ENCODE results near the gene CBFB.

The CBFB gene

DNA sequence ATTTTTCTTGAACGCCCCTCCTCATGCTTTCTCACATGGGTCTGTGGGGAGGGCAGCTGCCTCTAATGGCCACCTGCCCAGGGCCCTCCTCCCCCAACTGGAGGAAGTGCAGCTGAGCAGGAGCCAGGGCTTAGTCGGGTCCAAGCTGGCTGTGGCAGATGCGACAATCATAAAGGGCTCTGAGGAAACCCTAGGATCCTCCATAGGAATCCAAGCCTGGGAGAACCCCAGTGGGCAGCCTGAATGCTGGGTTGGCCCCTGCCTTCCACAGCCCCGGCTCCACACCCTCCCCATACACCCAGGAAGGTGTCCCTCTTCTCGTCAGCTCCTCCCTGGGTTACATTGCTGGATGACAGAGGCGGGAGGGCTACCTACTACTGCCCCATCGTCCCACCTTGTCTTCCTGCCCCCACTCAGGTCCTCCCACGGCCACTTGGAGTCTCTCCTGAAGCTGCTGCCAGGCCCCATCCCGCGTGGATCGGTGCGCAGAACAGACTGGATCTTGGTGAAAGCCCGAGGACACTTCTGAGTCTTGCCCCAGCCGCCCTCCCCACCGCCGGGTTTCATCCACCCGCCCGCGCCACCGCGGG, 15.6 kb upstream of the CBFB start:
- no peaks in the 10 kb centered on the region for H3K36me3 Mint-ChIP-seq (ENCODE audit: low read depth)
- H3K9me3 Mint-ChIP-seq, result no peaks in the 10 kb centered on the region
- peaks cover 6% of the 10 kb centered on the region for H3K27me3 Mint-ChIP-seq
- no peak overlapping the region for H3K27ac Mint-ChIP-seq
- H3K4me3 Mint-ChIP-seq, result peak overlapping the region; percentile 76
- peaks cover 14% of the 10 kb centered on the region for H3K4me1 Mint-ChIP-seq (ENCODE audit: low read depth)

DNA sequence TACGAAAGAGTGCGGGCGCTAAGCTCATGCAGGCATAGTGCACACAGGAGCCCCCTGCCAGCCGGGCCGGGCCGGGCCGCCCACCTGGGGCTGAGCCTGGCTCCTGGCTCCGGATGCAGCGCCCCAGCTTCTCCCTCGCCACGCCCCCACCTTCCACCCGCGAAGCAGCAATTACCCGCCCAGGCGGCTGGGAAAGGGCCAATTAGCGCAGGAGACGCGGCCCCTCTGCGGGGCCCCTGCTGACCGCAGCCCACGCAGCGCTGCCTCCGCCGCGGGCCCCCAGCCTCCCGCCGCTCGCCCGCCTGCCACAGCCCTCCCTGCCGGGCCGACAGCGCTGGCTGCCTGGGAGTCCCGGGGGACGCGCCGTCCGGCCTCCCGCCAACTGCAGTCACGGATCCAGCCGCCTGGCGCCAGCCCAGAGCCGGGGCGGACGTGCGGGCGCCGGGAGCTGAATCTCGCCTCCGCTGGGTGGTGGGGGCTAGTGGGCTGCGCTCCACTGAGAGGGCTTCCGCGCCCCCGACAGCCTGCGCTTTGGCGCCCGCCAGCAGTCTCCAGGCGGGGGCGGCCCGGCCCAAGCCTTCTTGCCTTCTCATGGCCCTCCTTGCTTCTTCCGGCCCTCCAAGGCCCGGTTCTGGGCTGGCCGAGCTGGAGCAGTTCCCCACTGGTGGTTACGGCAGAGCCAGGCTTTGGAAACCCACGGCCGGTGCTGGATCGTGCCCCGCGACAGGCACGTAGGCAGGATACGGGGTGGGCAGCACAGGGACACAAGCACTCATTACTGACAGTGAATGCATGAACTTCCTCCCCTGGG, 14.9 kb upstream of the CBFB start:
- peak overlapping the region; percentile 71 for H3K27ac Mint-ChIP-seq
- H3K4me3 Mint-ChIP-seq, result peak overlapping the region; percentile 79
- peaks cover 6% of the 10 kb centered on the region for H3K27me3 Mint-ChIP-seq
- no peaks in the 10 kb centered on the region for H3K9me3 Mint-ChIP-seq
- H3K36me3 Mint-ChIP-seq (ENCODE audit: low read depth), result no peaks in the 10 kb centered on the region
- peaks cover 14% of the 10 kb centered on the region for H3K4me1 Mint-ChIP-seq (ENCODE audit: low read depth)

- Mint-ChIP-seq H3K9me3 (no peaks in the 10 kb centered on the region), H3K36me3 (ENCODE audit: low read depth) (no peaks in the 10 kb centered on the region), H3K4me1 (ENCODE audit: low read depth) (peaks cover 14% of the 10 kb centered on the region), H3K4me3 (peak overlapping the region; percentile 79), H3K27ac (peak overlapping the region; percentile 71), H3K27me3 (peaks cover 6% of the 10 kb centered on the region)
Observed at GRCh38 chr16:67014634-67015312, 14.2 kb upstream of the CBFB start.

GRCh38 chr16:67015313-67015731, 13.6 kb upstream of the CBFB start:
- Mint-ChIP-seq H3K27ac (peak overlapping the region; percentile 26), H3K36me3 (ENCODE audit: low read depth) (no peaks in the 10 kb centered on the region), H3K4me1 (ENCODE audit: low read depth) (peaks cover 14% of the 10 kb centered on the region), H3K9me3 (no peaks in the 10 kb centered on the region), H3K4me3 (peak overlapping the region; percentile 8), H3K27me3 (peaks cover 6% of the 10 kb centered on the region)

GRCh38 chr16:67016143-67016542, 12.8 kb upstream of the CBFB start:
- H3K36me3 Mint-ChIP-seq (ENCODE audit: low read depth), result no peaks in the 10 kb centered on the region
- H3K27ac Mint-ChIP-seq, result no peak overlapping the region
- H3K27me3 Mint-ChIP-seq, result peaks cover 6% of the 10 kb centered on the region
- H3K9me3 Mint-ChIP-seq, result no peaks in the 10 kb centered on the region
- peaks cover 14% of the 10 kb centered on the region for H3K4me1 Mint-ChIP-seq (ENCODE audit: low read depth)
- H3K4me3 Mint-ChIP-seq, result no peak overlapping the region

DNA sequence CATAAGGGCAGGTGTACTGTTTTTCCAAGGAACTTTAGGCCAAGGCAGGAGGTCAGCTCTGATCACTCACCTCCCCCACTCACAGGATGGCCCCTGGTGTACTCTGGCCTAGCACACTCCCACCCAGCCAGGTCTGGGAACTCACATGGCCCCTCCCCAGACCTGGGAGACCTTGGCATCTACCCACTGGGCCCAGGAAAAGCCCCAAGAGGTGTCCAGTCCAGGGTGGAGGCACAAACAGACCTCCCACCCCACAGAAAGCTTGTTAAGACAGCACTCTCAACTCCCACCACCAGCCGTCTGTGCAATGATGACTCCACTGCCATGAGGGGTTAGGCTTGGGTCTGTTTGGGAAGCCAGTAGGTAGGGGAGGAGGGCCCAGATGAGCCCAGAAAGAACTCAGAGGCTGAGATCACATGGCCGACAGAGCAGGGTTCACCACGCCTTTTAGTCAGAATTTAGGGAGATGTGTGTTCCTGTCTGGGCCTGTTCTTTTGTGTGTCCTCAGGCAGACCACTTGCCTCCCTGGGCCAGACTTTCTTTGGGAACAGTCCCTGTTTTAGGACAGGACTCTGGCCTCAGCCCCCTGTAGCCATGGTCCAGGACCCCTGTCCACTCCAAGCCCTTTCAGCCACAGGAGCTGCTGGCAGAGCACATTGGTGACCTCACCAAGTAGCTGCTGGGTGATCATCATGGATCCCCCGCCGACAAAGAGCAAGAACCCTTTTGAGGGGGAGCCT, 12.1 kb upstream of the CBFB start:
- H3K4me1 Mint-ChIP-seq (ENCODE audit: low read depth), result peaks cover 14% of the 10 kb centered on the region
- H3K27ac Mint-ChIP-seq, result no peak overlapping the region
- no peaks in the 10 kb centered on the region for H3K9me3 Mint-ChIP-seq
- H3K36me3 Mint-ChIP-seq (ENCODE audit: low read depth), result no peaks in the 10 kb centered on the region
- H3K27me3 Mint-ChIP-seq, result peaks cover 6% of the 10 kb centered on the region
- no peak overlapping the region for H3K4me3 Mint-ChIP-seq

DNA sequence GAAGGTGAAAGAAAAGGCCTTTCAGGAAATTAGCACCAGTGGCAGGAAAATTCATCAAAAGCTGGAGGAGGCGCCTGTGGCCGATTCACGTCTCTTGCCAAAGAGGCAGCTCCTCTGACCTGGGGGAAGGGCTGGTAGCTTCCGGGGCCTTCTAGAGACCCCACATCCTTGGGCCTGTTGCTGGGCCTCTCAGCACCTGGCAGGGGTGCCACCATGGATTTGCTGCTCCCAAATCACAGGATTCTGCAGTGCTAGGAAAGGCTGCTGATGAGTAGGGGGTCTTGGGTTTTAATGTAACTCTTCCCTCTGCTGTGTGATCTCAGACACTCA, 11.6 kb upstream of the CBFB start:
- no peak overlapping the region for H3K4me3 Mint-ChIP-seq

GRCh38 chr16:67017810-67018488, 11.0 kb upstream of the CBFB start:
- Mint-ChIP-seq H3K27me3 (peaks cover 6% of the 10 kb centered on the region), H3K27ac (no peak overlapping the region), H3K4me1 (ENCODE audit: low read depth) (peaks cover 14% of the 10 kb centered on the region), H3K36me3 (ENCODE audit: low read depth) (no peaks in the 10 kb centered on the region), H3K4me3 (no peak overlapping the region), H3K9me3 (no peaks in the 10 kb centered on the region)

More for the DNA sequence above, 11.6 kb upstream of the CBFB start:
- H3K9me3 Mint-ChIP-seq, result no peaks in the 10 kb centered on the region
- no peak overlapping the region for H3K27ac Mint-ChIP-seq
- peaks cover 14% of the 10 kb centered on the region for H3K4me1 Mint-ChIP-seq (ENCODE audit: low read depth)
- no peaks in the 10 kb centered on the region for H3K36me3 Mint-ChIP-seq (ENCODE audit: low read depth)
- H3K27me3 Mint-ChIP-seq, result peaks cover 6% of the 10 kb centered on the region

GRCh38 chr16:67019171-67019570, 9.8 kb upstream of the CBFB start:
- H3K36me3 Mint-ChIP-seq (ENCODE audit: low read depth), result no peaks in the 10 kb centered on the region
- H3K4me1 Mint-ChIP-seq (ENCODE audit: low read depth), result peaks cover 10% of the 10 kb centered on the region
- H3K27ac Mint-ChIP-seq, result no peak overlapping the region
- H3K27me3 Mint-ChIP-seq, result peaks cover 6% of the 10 kb centered on the region
- no peak overlapping the region for H3K4me3 Mint-ChIP-seq
- H3K9me3 Mint-ChIP-seq, result no peaks in the 10 kb centered on the region

DNA sequence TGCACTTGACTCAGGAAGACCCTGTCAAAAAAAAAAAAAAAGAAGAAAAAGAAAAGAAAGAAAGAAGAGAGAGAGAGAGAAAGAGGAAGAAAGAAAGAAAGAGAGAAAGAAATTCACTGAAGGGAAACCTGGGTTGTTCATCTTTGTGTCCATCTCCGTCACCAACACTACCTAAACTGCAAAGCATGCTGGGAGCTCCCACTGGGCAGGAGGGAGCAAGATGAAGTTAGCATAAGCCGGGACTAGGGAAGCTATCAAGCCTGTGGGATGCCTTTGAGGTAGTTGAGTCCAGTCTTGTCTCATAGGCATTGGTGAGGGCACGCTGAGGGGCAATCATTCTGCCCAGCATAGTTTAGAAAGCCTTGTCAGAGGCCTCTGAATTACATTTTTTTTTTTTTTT, 7.6 kb upstream of the CBFB start:
- Mint-ChIP-seq H3K27me3 (no peaks in the 10 kb centered on the region), H3K4me3 (no peak overlapping the region)

DNA sequence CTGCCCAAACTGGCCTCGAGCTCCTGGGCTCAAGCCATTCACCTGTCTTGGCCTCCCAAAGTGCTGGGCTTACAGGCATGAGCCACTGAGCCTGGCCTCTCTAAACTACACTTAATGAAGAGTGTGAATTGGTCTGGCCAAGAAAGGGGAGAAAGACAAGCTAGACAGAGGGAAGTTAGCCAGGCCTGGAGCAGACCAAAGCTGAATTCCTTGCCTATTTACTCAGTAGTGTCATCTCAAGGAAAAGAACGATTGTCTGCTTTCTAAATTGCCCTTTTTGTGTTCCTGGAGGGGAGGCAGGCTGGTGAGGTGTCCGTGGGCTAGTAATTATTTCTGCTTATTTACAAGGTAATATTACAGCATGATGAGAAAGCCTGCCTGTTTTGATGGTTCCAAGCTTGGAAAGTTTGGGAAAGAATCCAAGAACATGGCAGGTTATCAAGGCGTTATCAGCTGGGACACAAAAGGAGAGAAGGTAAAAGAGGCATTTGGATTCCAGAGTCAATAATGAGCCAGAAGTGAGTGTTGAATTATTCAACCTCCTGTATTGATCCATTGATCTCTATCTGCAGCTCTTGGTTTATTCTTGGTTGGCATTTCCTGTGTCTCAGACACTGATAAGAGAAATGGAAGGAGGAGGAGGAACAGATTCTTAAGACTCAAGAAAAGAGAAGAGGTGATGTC, 6.3 kb upstream of the CBFB start:
- Mint-ChIP-seq H3K36me3 (ENCODE audit: low read depth) (no peaks in the 10 kb centered on the region), H3K4me3 (no peak overlapping the region), H3K27me3 (no peaks in the 10 kb centered on the region), H3K9me3 (no peaks in the 10 kb centered on the region), H3K4me1 (ENCODE audit: low read depth) (peaks cover 5% of the 10 kb centered on the region), H3K27ac (no peak overlapping the region)

More for the DNA sequence above, 7.6 kb upstream of the CBFB start:
- H3K9me3 Mint-ChIP-seq, result no peaks in the 10 kb centered on the region
- no peaks in the 10 kb centered on the region for H3K36me3 Mint-ChIP-seq (ENCODE audit: low read depth)
- no peak overlapping the region for H3K27ac Mint-ChIP-seq
- no peaks in the 10 kb centered on the region for H3K4me1 Mint-ChIP-seq (ENCODE audit: low read depth)

- H3K27ac Mint-ChIP-seq, result no peak overlapping the region
- no peaks in the 10 kb centered on the region for H3K9me3 Mint-ChIP-seq
- H3K36me3 Mint-ChIP-seq (ENCODE audit: low read depth), result no peaks in the 10 kb centered on the region
- no peaks in the 10 kb centered on the region for H3K27me3 Mint-ChIP-seq
- no peak overlapping the region for H3K4me3 Mint-ChIP-seq
- peaks cover 9% of the 10 kb centered on the region for H3K4me1 Mint-ChIP-seq (ENCODE audit: low read depth)
Observed at GRCh38 chr16:67023689-67024088, 5.3 kb upstream of the CBFB start.

DNA sequence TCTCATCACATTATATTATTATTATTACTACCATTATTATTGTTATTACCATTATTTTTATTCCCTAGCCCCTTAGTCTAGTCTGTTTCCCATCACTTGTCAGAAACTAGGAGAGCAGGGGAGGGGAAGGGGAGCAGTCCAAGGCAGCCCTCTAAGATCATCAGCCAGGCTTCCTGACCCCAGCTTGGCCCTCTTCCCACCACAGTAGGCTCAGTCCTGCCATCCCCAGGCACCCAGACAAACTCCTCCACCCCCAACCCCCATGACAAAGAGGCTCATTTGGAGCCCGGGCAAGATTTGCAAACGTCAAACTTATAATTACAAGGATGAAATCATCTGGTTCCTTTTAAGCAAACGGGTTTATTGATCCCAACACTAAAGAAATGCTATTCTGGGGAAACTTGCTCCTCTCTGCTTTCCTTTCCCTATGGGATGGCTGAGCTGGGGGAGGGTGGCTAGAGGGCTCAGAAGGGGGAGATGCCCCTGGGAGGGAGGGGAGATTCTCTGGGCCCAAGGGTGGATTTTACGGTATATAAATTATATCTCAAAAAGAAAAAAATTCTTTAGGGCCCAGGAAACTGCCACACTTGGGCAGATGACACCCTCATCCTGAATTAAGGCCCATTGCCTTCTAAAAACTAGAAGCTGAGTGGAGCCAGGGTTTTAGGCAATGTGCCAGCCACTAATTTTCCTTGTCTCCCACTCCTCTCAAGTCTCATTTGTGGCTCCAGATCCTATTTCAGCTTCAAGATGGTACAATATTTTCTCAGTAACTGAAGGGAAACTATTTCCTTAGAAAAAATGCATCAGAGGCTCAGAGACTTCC, 4.4 kb upstream of the CBFB start:
- Mint-ChIP-seq H3K36me3 (ENCODE audit: low read depth) (no peaks in the 10 kb centered on the region), H3K4me3 (no peak overlapping the region), H3K27ac (no peak overlapping the region), H3K27me3 (no peaks in the 10 kb centered on the region), H3K4me1 (ENCODE audit: low read depth) (peaks cover 9% of the 10 kb centered on the region), H3K9me3 (no peaks in the 10 kb centered on the region)

All from stimulated activated naive CD8-positive, alpha-beta T cell treated with anti-CD3 and anti-CD28 coated beads, Interleukin-15, Interleukin-2, amounts not matched to agents 100 ng/mL and 50 ng/mL, for 24 hours (primary cell).